Measurements from ENCODE around the gene KCTD15.

DNA sequence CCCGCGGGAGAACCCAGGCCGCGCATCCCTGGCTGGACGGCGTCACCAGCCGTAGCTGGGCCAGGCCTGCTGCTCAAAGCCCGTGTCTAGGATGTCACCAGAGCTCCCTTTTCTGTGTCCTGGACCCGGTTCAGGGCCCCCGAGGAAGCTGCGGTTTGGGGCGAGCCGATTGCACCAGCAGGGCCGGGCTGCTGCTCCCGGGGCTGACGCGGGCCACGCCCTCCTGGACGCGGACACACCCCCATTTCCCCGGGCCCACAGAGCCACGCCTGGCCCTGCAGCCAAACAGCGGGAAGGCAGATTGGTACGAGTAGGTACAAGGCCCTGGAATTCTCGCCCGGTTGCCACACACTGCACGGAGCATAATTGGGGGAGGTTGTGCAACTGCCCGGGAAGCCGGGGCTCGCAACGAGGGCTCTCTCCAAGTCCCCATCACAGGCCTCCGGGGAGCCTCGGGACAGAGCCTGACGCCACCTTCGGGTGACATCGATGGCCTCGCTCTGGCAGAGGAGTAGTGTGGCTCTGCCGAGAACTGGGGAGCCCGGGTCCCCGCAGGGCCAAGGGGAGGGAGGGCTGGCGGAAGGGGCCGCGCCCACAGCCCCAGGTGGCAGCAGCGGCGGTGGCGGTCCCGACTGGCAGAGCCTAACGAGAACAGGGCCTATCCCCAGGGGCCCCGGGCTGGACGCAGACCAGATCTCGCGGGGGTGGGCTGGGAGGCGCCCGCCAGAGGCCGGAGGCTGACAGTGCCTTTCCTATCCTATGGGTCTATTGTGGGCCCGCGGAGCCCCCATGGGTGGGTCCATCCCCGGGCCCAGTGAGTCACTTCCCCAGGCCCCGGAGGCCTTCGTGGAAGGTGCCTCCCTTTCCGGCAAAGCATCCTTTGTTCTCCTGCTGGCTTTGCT is 23.5 kb downstream of the KCTD15 start:
- no peak for TF ChIP-seq CTCF (IDR thresholded peaks at IDR 0.05)
- TF ChIP-seq POLR2A (IDR thresholded peaks at IDR 0.05) = peak in 1 of 4 donors; percentile 28

All from upper lobe of left lung (tissue), 4 donors.